Left hindlimb (tissue), 1 donor: ENCODE data around the gene PTGFRN.
"Not testable (repeated sequence)": the region's sequence is repeated elsewhere in the genome, so short reads cannot be mapped to it uniquely, and the experiment has no call there.

Source experiments
- DNase-seq: peaks from one replicate; pipeline ENCODE4 v3.0.0-alpha.2; 2018

The PTGFRN gene

GRCh38 chr1:116918714-116919357 is 9.1 kb downstream of the PTGFRN start:
- no peak for DNase-seq

DNA sequence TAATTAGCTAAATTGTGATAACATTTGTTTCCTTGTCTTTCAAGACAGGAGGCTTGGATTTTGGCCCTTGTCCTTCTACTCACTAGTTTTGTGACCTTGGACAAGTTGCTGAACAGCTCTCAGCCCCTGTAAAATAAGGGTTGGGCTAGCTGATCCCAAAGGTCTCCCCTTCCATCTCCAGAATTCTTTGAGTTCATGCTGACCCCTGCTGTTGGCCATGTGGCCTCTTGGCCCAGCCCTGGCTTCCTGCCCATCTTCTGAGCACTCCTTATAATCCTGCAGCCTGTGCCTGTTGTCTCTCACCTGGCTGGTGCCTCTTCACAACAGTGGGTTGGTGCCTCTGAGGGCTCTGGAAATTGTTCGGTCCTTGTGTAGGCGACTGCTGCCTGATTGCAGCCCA is 10.1 kb downstream of the PTGFRN start:
- no peak for DNase-seq

DNA sequence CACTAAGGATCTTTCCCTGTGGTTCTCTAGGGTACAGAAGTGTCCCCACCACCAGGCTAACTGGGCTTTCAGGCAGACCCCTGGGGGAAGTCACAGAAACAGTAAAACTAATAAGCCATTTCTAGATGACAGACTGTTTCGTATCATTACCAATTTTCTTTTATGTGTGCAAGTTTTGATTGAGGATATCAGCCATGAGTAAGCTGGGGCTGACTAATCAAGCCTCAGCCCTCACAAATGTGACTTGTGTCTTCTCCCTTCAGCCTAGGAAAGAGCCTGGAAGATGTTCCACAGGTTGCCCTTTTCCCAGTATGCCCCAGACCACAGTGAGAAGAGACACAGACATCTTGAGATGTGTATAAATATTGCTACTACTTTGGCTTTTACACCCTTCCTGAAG is 10.5 kb downstream of the PTGFRN start:
- DNase-seq: no peak

DNA sequence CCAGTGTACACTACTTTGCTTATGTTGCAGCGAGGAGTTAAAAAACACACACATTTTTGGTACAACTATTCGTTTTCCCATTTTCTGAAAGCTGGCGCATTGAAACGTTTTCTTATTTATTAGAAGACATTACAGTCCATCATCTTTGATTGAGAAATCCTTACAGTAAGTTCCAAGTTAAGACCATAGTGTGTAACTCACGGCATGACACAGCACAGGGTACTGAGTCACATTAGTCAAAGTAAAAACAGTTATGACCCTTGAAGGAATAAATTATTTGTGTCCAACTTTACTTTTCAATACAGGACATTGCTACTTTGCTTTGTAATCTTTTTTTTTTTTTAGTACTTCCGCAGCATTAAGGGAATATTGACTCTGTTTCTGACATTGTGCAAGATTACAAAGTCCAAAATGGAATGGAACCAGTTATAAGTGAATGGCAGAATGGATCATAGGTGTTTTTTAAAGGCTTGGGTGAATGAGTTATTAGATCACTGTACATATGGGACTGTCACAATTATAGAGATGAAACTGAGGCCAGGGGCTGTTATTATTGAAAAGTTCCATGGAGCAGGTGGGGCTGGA is 11.7 kb downstream of the PTGFRN start:
- DNase-seq: no peak

- no peak for DNase-seq
These were observed 12.2 kb downstream of the PTGFRN start for GRCh38 chr1:116921937-116922336.

GRCh38 chr1:116923421-116923820 is 13.7 kb downstream of the PTGFRN start:
- DNase-seq: no peak

DNA sequence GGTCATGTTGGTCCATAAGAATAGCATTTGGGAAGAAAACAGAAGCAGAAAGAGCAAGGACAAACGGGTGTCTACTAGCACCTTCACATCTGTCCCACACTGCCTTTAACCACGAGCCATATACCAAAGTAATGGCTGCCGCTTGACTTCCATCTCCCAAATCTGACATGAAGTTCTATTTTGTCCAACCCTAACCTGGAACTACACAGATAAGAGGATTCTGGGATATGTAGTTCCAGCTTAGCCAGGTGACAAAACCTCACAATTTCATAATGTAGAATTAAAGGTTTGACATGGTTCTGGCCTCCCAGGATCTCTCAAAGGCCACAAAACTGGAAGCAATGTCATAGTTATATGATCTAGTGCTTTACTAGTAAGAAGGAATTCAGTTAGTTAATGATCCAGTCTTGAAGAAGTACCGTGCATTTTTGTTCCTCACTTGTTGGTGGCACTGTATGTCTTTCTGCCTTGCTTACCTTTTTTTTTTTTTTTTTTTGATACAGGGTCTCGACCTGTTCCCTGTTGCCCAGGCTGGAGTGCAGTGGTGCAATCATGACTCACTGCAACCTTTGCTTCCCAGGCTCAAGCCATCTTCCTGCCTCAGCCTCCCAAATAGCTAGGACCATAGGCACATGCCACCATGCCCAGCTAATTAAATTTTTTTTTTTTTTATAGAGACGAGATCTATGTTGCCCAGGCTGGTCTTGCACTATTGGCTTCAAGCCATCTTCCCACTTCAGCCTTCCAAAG is 17.5 kb downstream of the PTGFRN start:
- no peak for DNase-seq

DNA sequence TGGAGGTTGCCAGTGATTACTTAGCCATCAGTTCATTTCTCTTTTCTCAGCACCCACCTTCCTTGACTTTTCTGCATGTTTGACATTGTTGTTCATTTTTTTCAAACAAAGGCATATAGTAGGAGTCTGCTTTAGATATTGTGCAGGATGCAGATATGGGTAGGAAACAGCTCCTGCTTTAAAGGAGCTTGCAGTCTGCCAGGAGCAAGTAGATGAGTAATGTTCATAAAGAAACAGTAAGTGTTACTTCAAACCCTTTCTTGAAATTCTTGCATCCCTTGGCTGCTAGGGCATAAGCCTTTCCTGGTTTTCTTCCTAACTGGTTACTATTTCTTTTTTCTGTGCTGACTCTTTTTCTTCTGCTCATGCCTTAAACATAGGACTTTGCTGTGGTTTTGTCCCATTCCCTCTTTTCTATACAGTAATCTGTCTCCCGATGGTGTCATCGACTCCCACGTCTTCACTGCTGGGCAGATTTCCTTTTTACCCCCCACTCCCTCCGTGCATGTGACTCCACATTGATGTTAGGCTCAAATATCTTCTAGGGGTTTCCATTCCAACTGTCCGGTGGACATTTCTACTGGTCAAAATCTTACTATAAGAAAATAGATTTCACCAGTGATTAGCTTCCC is 20.4 kb downstream of the PTGFRN start:
- no peak for DNase-seq

DNA sequence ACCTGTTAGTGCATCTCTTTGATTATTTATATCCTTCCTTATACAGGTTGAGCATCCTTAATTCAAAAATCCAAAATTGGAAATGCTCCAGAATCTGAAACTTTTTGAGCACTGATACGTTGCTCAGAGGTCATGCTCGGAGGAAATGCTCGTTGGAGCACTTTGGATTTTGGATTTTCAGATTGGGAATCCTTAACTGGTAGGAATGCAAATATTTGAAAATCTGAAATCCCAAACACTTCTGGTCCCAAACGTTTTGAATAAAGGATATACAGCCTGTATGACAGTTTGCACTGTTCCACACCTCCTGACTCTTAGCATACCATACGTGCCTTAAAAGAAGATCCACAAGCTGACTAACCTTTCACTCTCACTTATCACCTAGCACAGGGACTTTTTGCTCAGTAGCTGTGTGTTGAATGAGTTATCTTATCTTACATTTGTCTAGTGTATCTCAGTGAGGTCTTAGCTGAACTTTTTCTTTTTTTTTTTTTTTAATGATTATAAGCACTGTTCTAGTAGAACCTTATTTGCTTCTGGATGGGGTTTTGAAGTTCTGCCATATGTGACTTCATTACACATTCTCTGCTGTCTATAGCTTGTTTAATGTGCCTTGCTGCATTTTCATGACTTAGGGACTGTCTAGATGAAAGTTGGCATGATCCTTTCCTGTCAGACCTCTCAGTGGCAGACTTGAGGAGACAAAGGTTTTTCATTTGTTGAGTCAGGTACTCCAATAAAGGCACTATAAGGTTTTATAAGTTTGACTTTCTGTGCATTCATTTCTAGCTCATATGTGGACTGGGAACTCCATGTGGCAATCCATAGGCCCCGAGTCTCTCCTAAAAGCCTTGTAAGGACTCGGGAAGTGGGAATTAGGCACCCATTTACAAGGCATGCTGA is 21.6 kb downstream of the PTGFRN start:
- no peak for DNase-seq

DNA sequence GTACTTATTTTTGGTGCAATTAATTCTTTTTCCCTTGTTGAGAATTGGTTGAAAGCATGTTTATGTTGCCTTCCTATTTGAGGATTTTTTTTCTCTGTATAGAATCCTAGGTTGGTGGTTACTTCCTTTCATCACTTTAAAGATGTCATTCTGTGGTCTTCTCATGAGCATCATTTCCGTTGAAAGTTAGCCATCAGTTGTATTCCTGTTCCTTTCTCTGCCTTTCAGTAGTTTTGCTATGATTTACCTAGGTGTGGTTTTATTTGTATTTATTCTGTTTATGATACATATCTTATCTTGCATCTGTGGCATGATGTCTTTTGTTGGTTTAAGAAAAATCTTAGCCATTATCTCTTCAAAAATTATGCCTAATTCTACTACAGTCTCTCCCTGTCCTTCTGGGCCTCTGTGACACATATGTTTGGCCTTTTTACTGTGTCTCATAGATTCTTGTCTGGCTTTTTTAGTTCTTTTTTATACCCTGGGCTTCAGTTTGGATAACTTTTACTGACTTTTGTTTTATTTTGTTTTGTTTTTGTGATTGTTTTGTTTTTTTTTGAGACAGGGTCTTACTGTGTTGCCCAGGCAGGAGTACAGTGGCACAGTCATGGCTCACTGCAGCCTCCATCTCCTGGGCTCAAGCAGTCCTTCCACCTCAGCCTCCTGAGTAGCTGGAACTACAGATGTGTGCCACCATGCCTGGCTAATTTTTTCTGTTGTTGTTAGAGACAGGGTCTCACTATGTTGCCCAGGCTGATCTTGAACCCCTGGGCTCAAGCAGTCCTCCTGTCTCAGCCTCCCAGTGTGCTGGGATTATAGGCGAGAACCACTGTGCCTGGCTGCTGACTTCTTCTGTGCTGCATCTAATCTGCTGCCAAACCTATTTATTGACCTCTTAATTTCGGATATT is 24.1 kb downstream of the PTGFRN start:
- no peak for DNase-seq

DNA sequence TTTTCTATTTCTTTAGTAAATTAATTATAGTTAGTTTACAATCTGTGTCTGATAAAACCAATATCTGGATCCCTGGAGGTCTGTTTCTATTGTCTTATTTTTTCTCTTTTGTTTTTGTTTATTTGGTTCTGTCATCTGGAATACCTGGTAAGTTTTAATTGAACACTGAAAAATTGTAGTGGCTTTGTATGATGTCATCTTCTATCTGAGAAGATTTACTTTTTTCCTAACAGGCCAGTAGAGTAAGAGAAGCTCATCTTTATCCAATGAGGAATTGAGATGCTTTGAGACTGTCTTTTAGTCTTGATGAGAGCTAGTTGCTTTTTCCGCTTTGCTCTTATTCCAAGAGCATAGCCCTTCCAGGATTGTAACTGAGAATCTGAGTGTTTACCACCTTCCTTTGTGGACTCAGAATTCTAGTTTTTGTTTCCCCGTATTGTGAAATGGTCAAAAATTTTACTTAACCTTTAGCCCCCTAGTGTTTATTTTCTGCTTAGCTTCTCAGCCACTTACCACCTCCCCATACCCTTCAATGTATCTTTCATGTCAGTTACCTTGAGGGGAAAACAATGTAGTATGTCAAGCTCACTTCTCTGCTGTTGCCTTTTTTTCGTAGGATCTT is 25.0 kb downstream of the PTGFRN start:
- no peak for DNase-seq

GRCh38 chr1:116938216-116938615 is 28.5 kb downstream of the PTGFRN start:
- DNase-seq: no peak

DNA sequence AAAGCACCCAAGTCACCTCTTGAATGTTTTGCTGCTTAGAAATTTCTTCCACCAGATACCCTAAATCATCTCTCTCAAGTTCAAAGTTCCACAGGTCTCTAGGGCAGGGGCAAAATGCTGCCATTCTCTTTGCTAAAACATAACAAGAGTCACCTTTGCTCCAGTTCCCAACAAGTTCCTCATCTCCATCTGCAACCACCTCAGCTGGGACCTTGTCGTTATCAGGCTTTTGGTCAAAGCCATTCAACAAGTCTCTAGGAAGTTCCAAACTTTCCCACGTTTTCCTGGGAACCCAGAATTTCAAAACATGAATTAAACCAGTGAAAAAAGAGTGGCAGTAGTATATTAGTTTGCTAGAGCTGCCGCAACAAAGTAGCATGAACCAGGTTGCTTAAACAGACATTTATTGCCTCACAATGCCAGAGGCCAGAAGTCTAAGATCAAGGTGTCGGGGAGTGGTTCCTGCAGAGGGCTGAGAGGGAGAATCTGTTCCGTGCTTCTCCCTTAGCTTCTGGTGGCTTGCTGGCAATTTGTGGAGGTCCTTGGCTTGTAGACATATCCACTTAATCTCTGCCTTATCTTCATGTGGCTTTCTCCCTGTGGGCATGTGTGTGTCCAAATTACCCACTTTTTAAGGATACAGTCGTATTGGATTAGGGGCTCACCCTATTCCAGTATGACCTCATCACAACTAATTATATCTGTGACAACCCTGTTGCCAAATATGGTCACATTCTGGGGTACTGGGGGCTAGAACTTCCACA is 30.2 kb downstream of the PTGFRN start:
- DNase-seq: not testable (repeated sequence)

DNA sequence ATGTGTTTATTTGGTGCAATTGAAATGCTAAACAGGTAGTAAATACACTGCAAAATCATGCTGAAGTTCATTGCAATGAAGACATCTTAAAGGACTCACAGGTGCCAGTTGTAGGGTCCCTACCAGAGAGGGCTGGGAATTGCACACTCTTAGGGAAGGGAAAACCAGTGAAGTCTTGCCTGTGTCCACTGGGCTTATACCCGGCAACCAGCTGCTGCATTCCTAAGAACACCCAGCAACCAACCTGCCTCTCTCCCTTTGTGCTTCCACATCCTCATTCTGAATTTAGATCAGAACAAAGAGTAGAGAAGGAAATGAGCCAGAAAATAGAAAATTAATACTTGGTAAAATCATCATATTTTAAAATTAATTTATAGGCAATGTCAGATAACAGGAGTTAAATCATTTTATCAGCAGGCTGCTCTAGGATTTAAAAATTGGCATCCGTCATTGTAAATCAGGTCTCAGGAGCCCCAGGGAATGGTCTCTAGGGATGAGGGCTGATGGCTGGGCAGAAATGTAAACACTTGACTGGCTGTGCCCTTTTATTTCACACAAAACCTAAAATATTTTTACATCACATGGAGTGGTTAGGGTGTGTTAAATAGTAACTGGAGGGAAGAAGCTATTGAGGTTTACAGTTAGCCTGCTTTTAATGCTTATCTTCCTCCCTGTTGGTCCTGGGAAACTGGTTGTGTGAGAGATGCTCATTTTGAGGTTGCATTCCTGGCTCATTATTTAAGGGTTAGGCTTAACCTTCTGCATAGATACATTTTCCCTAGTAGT is 31.3 kb downstream of the PTGFRN start:
- no peak for DNase-seq

- no peak for DNase-seq
These were observed 32.0 kb downstream of the PTGFRN start for GRCh38 chr1:116941670-116942069.

GRCh38 chr1:116942344-116942743 is 32.6 kb downstream of the PTGFRN start:
- DNase-seq: no peak

DNA sequence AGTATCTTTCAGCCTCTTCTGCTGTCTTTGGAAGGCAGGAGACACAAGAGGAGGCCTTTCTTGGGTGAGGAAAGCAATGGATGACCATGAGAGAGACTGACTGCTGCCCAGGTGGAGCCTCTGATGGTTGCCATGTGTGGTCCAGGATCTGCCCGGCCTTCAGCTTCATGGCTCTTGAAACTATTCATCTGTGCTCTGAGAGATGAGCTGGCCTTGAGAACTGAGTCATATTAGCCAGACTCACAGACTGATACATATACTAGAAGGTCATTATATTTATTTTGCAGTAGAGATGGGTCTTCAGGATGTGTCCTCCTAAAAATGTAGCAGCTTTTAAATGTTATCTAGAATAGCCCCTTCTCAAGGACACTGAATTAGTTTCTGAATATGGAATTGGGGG is 33.7 kb downstream of the PTGFRN start:
- DNase-seq: no peak

DNA sequence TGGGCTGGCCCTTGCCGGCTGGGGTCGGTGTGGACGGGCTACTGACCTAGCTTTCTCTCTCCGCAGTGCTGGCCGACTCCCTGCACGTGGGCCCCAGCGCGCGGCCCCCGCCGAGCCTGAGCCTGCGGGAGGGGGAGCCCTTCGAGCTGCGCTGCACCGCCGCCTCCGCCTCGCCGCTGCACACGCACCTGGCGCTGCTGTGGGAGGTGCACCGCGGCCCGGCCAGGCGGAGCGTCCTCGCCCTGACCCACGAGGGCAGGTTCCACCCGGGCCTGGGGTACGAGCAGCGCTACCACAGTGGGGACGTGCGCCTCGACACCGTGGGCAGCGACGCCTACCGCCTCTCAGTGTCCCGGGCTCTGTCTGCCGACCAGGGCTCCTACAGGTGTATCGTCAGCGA is 34.9 kb downstream of the PTGFRN start:
- DNase-seq: no peak

DNA sequence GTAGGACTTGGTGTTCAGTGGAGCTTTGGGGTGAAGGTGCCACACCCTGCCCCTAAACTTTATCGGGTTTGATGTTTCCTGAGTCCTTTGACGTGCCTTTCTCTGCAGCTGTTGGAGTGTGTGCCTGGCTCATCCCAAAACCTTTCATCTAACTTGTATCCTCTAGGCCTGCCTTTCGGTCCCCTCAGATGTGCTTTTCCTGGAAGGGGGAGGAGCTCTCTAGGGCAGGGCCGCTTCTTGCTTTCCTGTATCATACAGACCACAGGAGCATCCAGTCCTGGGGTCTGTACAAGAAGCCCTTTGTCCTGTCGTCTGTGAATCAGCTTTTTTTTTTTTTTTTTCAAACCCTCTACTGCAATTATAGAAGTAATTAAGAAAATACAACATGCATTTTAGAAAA is 35.7 kb downstream of the PTGFRN start:
- DNase-seq: no peak

GRCh38 chr1:116945996-116946395 is 36.3 kb downstream of the PTGFRN start:
- DNase-seq: no peak
